GM19372 (cell line): ENCODE measurements around the gene MMP14.
"Not testable (repeated sequence)": the region's sequence is repeated elsewhere in the genome, so short reads cannot be mapped to it uniquely, and the experiment has no call there.

Source experiments
- ATAC-seq: cut with Tn5 transposase; IDR thresholded peaks from one replicate; pipeline ENCODE4 v1.9.1; 2021; ENCODE audit warnings: mild to moderate bottlenecking, low read depth, moderate library complexity; ENCODE audit not compliant: unreplicated experiment

Gene MMP14

DNA sequence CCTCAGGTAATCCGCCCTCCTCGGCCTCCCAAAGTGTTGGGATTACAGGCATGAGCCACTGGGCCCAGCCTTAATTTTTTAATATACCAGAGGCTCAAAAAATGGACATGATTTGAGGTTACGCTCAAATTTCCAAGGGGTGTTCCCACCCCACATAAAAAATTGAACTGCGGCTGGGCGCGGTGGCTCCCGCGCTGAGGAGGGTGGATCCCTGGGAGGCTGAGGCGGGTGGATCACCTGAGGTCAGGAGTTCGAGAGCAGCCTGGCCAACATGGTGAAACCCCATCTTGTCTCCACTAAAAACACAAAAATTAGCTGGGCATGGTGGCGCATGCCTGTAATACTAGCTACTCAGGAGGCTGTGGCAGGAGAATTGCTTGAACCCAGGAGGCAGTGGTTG, 17.9 kb downstream of the MMP14 start:
- not testable (repeated sequence) for ATAC-seq

DNA sequence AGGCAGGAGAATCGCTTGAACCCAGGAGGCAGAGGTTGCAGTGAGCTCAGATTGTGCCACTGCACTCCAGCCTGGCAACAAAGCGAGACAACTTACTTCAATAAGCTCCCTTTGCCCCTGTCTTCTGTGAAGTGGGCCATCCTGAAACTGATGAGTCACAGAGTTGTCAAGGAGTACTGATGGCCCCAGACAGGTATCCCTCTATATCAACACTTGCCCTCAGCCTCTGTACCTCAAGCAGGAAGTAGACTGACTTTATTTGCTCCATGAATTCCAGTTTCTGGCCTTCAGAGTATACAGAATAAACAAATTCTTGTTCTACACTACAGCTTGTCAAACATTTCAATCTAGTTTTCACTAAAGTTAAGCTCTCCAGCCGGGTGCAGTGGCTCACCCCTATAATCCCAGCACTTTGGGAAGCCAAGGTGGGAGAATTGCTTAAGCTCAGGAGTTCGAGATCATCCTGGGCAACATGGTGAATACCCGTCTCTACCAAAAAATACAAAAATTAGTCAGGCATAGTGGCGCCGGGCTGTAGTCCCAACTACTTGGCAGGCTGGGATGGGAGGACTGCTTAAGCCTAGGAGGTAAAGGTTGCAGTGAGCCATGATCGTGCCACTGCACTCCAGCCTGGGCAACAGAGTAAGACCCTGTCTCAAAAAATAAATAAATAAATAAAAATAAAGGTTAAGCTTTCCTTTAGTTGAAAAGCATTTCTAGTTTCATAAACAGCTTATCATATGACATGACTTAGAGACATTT, 18.8 kb downstream of the MMP14 start:
- no peak for ATAC-seq

DNA sequence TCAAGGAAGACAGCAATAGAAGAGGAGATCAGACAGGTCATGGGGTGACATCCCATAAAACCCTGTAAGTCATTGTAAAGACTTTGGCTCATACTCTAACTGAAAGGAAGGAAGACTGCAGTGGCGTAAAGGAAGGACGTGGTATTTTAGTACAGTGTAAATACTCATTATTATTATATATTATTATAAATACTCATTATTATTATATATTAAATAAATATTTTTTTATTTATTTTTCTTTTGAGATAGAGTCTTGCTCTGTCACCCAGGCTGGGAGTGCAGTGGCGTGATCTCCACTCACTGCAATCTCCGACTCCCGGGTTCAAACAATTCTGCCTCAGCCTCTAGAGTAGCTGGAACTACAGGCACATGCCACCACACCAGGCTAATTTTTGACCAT, 20.0 kb downstream of the MMP14 start:
- ATAC-seq = no peak

DNA sequence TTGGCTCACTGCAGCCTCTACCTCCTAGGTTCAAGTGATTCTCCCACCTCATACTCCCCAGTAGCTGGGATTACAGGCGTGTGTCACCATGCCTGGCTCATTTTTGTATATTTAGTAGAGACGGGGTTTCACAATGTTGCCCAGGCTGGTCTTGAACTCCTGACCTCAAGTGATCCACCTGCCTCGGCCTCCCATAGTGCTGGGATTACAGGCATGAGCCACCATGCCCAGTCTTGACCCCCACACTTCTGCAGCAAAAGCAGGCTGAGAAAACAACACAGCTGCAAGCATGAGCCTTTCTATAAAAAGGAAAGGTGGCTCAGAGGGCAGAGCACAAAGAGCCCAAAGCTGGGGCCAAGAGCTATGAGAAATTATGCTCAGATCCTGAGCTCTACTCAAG, 24.0 kb downstream of the MMP14 start:
- not testable (repeated sequence) for ATAC-seq

GRCh38 chr14:22861651-22862050, 25.3 kb downstream of the MMP14 start:
- ATAC-seq = no peak

DNA sequence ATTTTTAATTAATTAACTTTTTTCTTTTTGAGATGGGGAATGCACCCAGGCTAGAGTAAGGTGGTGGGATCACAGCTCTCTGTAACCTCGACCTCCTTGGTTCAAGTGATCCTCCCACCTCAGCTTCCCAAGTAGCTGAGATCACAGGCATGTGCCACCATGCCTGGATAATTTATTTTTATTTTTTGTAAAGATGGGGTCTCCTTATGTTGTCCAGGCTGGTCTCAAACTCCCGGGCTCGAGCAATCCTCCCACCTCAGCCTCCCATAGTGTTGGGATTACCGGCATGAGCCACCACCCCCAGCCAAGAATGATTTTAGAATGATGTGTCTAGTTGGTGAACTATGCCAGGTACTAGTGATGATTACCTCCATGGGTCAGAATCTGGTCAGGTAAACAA, 28.6 kb downstream of the MMP14 start:
- ATAC-seq = no peak

- ATAC-seq = no peak
Measured at GRCh38 chr14:22865424-22866405, 29.3 kb downstream of the MMP14 start.

- no peak for ATAC-seq
Measured at GRCh38 chr14:22866874-22867273, 30.5 kb downstream of the MMP14 start.

GRCh38 chr14:22870811-22871223, 34.4 kb downstream of the MMP14 start:
- ATAC-seq = peak; percentile 29

GRCh38 chr14:22871224-22872032, 35.0 kb downstream of the MMP14 start, which contains the start of gene LRP10:
LRP10 (plus strand) TSS chr14:22871740; CDS start chr14:22872304, 564 bp downstream.
- ATAC-seq = peak; percentile 74

GRCh38 chr14:22872033-22872832, 35.8 kb downstream of the MMP14 start:
- ATAC-seq = peak; percentile 22

DNA sequence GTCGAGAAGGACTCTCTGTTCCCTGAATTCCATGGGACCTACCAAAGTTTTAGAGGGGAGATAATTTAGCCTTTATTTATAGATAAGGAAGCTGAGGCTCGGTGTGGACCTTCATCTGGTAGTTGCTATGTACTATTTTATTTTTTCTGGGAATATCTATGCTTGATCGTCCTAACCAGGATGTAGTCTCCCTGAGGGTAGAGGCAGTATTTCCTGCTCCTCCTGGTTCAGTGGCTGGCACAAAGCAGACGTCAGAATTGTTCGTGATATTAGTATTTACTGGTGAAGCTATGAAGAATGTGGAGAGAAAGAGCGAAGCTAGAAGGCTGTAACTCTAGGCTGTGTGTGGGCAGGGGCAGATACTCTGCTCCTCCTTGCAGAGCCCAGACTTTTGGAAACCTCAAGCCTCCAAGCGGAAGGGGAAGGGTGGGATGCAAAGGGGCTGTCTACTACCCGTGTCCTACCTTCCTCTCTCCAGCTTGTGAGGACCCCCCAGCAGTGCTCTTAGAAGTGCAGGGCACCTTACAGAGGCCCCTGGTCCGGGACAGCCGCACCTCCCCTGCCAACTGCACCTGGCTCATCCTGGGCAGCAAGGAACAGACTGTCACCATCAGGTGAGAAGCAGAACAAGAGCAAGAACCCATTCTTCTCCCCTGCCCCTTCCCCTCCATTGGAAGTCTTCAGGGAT, 36.6 kb downstream of the MMP14 start:
- ATAC-seq = no peak

- no peak for ATAC-seq
Measured at GRCh38 chr14:22875003-22875747, 38.8 kb downstream of the MMP14 start.

DNA sequence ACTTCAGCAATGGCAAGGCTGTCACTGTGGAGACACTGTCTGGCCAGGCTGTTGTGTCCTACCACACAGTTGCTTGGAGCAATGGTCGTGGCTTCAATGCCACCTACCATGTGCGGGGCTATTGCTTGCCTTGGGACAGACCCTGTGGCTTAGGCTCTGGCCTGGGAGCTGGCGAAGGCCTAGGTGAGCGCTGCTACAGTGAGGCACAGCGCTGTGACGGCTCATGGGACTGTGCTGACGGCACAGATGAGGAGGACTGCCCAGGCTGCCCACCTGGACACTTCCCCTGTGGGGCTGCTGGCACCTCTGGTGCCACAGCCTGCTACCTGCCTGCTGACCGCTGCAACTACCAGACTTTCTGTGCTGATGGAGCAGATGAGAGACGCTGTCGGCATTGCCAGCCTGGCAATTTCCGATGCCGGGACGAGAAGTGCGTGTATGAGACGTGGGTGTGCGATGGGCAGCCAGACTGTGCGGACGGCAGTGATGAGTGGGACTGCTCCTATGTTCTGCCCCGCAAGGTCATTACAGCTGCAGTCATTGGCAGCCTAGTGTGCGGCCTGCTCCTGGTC, 39.4 kb downstream of the MMP14 start:
- no peak for ATAC-seq

DNA sequence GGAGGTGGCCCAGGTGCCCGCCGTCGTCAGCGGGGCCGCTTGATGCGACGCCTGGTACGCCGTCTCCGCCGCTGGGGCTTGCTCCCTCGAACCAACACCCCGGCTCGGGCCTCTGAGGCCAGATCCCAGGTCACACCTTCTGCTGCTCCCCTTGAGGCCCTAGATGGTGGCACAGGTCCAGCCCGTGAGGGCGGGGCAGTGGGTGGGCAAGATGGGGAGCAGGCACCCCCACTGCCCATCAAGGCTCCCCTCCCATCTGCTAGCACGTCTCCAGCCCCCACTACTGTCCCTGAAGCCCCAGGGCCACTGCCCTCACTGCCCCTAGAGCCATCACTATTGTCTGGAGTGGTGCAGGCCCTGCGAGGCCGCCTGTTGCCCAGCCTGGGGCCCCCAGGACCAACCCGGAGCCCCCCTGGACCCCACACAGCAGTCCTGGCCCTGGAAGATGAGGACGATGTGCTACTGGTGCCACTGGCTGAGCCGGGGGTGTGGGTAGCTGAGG, 40.7 kb downstream of the MMP14 start:
- no peak for ATAC-seq

DNA sequence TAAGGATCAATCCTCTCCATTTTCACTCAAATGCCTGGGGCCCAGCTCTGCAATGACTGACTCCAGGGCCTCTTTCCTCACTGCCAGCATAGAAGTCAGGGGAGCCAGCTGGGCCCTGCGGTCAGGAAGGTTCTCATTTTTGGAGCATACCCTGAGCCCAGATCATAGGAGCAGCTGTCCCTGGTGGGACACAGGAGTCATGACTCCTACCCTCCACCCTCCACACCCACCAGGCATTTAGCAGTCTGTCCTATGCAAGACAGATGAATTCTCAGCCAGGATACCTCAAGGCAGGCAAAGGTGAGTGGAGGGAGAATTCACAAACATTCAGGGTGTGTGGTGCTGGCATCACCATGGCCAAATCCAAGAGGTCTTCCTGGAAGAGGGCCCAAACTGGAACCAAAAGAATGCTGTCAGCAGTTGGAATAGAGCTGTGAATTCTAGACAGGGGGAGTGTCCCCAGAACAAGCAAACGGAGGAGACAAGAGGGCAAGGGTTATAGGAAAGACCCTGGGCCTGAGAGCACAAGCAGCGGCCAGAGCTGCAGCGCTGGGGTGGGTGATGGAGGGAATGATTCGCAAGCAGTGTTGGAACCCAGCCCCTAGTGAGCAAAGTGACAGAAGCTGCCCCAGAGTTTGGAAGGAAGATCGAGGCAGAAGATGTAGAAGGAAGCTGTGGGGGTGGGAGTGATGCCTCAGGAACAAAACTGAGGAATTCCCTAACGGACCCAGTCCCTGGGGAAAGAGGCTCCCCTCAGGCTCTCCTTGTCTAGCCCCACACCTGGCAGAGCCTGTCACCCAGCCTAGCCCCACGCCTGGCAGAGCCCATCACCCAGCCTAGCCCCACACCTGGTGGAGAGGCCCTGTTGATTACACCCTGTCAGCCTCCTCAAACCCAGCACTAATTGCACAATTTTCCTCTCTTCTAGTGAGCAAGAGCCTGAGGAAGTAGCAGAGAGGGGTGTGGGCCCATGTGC, 42.2 kb downstream of the MMP14 start:
- no peak for ATAC-seq

GRCh38 chr14:22882064-22882463, 45.7 kb downstream of the MMP14 start:
- no peak for ATAC-seq
